Left lobe of liver (tissue), 2 donors: ENCODE measurements around the gene UBE2G1. TPM values are rescaled to one million over a fixed set of nuclear protein-coding genes. Genes with fewer than 3 reads are reported as not detected.
A peak's percentile ranks its signal among the peaks of the same experiment; 100 is the strongest.
"Not testable (repeated sequence)": the region's sequence is repeated elsewhere in the genome, so short reads cannot be mapped to it uniquely, and the experiment has no call there.

Experiments
- ATAC-seq: fragments of 200-7000 bp; cut with Tn5 transposase; one replicate; pipeline ENCODE4 v1.9.1; 2020; ENCODE audit warnings: mild to moderate bottlenecking, moderate library complexity
- DNase-seq: peaks from one replicate; pipeline ENCODE4 v3.0.0-alpha.2; 2020; ENCODE audit warnings: low spot score
- total RNA-seq: library from RNA; stranded (reverse); gene quantifications from one replicate; pipeline ENCODE4 v1.2.1, GENCODE V29; 2021
- donor health status: DM: no; HTN: no; CAD: no; lungs with moderate emphysema.
- donor health status: DM: no; HTN: yes; CAD: no.

UBE2G1 gene
- total RNA-seq, 1 donor from 2014 or later = 37.8 TPM

- not testable (repeated sequence) for ATAC-seq
These were observed 111.2 kb downstream of the UBE2G1 start for GRCh38 chr17:4255271-4255670.

GRCh38 chr17:4250887-4251286, 115.6 kb downstream of the UBE2G1 start:
- DNase-seq = no peak
- ATAC-seq = no peak

More at GRCh38 chr17:4255271-4255670, 111.2 kb downstream of the UBE2G1 start:
- DNase-seq = not testable (repeated sequence)

GRCh38 chr17:4249452-4250029, 116.9 kb downstream of the UBE2G1 start:
- ATAC-seq (peak; percentile 77), DNase-seq (no peak)

- no peak for DNase-seq
- ATAC-seq = no peak
These were observed 117.8 kb downstream of the UBE2G1 start for GRCh38 chr17:4248504-4249277.

DNA sequence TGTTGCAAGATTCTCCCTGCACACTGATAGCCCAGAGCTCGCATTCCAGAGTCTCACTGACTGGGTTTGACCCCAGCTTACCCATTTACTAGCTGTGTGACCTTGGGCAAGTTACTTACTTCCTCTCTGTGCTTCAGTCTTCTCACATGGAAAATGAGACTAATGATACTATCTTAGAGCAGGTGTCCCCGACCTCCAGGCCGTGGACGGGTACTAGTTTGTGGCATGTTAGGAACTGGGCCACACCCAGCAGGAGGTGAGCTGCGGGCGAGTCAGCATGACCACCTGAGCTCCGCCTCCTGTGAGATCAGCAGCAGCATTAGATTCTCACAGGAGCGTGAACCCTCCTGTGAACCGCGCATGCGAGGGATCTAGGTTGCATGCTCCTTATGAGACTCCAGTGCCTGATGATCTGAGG, 118.5 kb downstream of the UBE2G1 start:
- ATAC-seq (no peak), DNase-seq (no peak)

DNA sequence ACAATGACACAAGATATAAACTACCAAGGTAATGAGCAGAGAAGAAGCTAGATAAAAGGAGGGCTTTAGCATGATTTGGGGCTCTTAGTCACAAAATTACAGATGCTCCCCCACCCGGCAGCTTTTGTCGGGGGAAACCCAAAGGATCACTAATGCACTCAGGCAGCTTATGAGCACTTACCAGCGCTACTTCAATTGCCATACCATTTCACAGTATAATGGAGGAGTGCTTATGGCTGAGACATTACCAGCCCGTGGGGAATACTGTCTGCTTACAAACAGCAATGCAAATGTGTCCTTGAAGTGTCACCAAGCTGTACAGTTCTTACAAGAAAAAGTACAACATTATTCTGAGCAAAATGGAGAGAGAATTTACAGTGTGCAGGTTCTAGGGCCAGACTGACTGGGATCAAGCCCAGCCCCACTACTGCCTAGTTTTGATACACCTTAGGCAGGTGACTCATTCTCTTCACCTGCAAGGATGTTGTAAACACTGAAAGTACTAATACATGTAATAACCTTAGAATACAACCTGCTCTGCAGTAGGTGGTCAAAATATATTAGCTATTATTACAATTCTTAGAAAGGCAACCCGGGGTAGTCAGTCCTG, 119.0 kb downstream of the UBE2G1 start:
- no peak for ATAC-seq
- DNase-seq = no peak

DNA sequence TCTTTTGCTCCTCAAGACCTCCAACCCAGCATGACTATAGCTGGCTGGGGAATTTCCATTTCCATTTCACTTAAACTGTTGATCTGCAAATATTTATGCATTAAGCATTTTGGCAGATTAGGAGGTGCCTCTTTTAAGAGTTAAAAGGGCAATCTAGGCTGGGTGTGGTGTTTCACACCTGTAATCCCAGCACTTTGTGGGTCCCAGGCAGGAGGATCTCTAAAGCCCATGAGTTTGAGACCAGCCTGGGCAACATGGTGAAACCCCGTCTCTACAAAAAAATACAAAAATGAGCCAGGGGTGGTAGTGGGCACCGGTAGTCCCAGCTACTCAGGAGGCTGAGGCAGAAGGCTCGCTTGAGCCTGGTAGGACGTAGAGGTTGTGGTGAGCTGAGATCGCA, 119.8 kb downstream of the UBE2G1 start:
- ATAC-seq (no peak), DNase-seq (no peak)

- DNase-seq (no peak), ATAC-seq (no peak)
These were observed 124.9 kb downstream of the UBE2G1 start for GRCh38 chr17:4241535-4241934.

GRCh38 chr17:4236456-4236855, 130.0 kb downstream of the UBE2G1 start:
- ATAC-seq = no peak
- DNase-seq = no peak

GRCh38 chr17:4235372-4236279, 130.8 kb downstream of the UBE2G1 start:
- DNase-seq = peak; percentile 67
- peak; percentile 90 for ATAC-seq

GRCh38 chr17:4234401-4234800, 132.1 kb downstream of the UBE2G1 start:
- DNase-seq = no peak
- ATAC-seq = no peak

- no peak for ATAC-seq
- DNase-seq = no peak
These were observed 132.7 kb downstream of the UBE2G1 start for GRCh38 chr17:4233668-4234258.

- DNase-seq (no peak), ATAC-seq (no peak)
These were observed 134.2 kb downstream of the UBE2G1 start for GRCh38 chr17:4232168-4232813.

GRCh38 chr17:4229627-4230541, 136.6 kb downstream of the UBE2G1 start:
- DNase-seq (no peak), ATAC-seq (peak; percentile 83)

DNA sequence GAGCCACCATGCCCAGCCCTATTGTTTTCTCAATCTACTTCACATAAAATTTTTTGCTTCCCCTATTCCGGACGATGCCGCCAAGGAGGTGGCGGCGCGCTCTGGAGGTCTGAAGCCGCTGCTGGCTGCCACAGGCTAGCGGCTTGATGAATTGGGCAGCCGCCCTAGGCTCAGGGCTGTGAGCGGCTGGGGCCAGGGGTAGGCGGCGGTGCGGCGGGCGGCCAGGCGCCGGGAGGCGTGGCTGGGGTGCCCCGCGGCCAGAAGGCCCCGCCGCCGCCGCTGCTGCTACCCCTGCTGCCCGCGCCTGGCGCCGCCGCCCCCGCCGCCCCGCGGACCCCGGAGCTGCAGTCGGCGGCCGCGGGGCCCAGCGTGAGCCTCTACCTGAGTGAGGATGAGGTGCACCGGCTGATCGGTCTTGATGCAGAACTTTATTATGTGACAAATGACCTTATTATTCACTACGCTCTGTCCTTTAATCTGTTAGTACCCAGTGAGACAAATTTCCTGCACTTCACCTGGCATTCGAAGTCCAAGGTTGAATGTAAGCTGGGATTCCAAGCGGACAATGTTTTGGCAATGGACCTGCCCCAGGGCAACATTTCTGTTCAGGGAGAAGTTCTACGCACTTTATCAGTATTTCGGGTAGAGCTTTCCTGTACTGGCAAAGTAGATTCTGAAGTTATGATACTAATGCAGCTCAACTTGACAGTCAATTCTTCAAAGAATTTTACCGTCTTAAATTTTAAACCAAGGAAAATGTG, 144.4 kb downstream of the UBE2G1 start:
- DNase-seq (peak; percentile 72), ATAC-seq (peak; percentile 64)

- ATAC-seq (peak; percentile 86), DNase-seq (peak; percentile 71)
These were observed 145.3 kb downstream of the UBE2G1 start for GRCh38 chr17:4221163-4221562.

GRCh38 chr17:4220655-4221054, 145.8 kb downstream of the UBE2G1 start:
- peak; percentile 36 for ATAC-seq

More at GRCh38 chr17:4220655-4221054, 145.8 kb downstream of the UBE2G1 start:
- DNase-seq = no peak
